GM23338 (cell line): ENCODE results near the gene GBE1. TPM values are rescaled to one million over a fixed set of nuclear protein-coding genes. Genes with fewer than 3 reads are reported as not detected.

Experiments used
- ATAC-seq: fragments of 200-7000 bp; cut with Tn5 transposase; 3 replicates; pipeline ENCODE4 v1.9.1; 2020
- DNase-seq: peaks from one replicate; pipeline ENCODE4 v3.0.0-alpha.2; 2015; ENCODE audit warnings: low spot score
- H2AFZ ChIP-seq: fragments of 200-600 bp; sonication (generic); 2 replicates; pipeline ENCODE4 v1.8.0; 2016; ENCODE audit warnings: antibody characterized with exemption, mild to moderate bottlenecking, moderate library complexity
- H3F3A ChIP-seq: fragments of 200-600 bp; sonication (generic); replicated peaks from 2 replicates; pipeline ENCODE4 v1.8.0; 2017; ENCODE audit warnings: antibody characterized with exemption, mixed run types, low read depth
- H3K27ac ChIP-seq: fragments of 200-600 bp; sonication (generic); 2 replicates; pipeline ENCODE4 v1.6.1; 2016; ENCODE audit warnings: low read depth
- H3K27me3 ChIP-seq: fragments of 200-600 bp; sonication (generic); 2 replicates; pipeline ENCODE4 v1.8.0; 2016; ENCODE audit warnings: mild to moderate bottlenecking, mixed run types, moderate library complexity; ENCODE audit not compliant: insufficient read depth
- H3K36me3 ChIP-seq: fragments of 200-600 bp; sonication (generic); 2 replicates; pipeline ENCODE4 v1.8.0; 2016; ENCODE audit warnings: mild to moderate bottlenecking; ENCODE audit not compliant: insufficient read depth
- H3K4me1 ChIP-seq: fragments of 200-600 bp; sonication (generic); 2 replicates; pipeline ENCODE4 v1.8.0; 2016; ENCODE audit warnings: mild to moderate bottlenecking, moderate library complexity; ENCODE audit not compliant: insufficient read depth
- H3K4me2 ChIP-seq: fragments of 200-600 bp; sonication (generic); 2 replicates; pipeline ENCODE4 v1.7.1; 2017; ENCODE audit warnings: mixed run types
- H3K4me3 ChIP-seq: fragments of 200-600 bp; sonication (generic); 2 replicates; pipeline ENCODE4 v1.6.1; 2016; ENCODE audit warnings: mixed run types
- H3K79me2 ChIP-seq: fragments of 200-600 bp; sonication (generic); replicated peaks from 2 replicates; pipeline ENCODE4 v1.8.0; 2017; ENCODE audit warnings: mild to moderate bottlenecking; ENCODE audit not compliant: insufficient read depth
- H3K9me2 ChIP-seq: fragments of 200-600 bp; sonication (generic); 2 replicates; pipeline ENCODE4 v1.8.0; 2017; ENCODE audit not compliant: insufficient read depth
- H4K20me1 ChIP-seq: fragments of 200-600 bp; sonication (generic); replicated peaks from 2 replicates; pipeline ENCODE4 v1.8.0; 2017; ENCODE audit warnings: mild to moderate bottlenecking; ENCODE audit not compliant: insufficient read depth
- H3K27ac Mint-ChIP-seq: 2 replicates; pipeline ENCODE4 v1.8.0; 2020; ENCODE audit warnings: inconsistent platforms, mild to moderate bottlenecking, moderate library complexity, mixed read lengths
- H3K27me3 Mint-ChIP-seq: 3 replicates; pipeline ENCODE4 v1.8.0; 2022; ENCODE audit warnings: low read depth, mild to moderate bottlenecking, moderate library complexity, mixed read lengths, inconsistent platforms; ENCODE audit not compliant: insufficient read depth, poor library complexity
- H3K36me3 Mint-ChIP-seq: 3 replicates; pipeline ENCODE4 v1.8.0; 2021; ENCODE audit warnings: low read depth, mild to moderate bottlenecking, inconsistent platforms, moderate library complexity, mixed read lengths
- H3K4me1 Mint-ChIP-seq: 3 replicates; pipeline ENCODE4 v1.8.0; 2020; ENCODE audit warnings: mild to moderate bottlenecking, inconsistent platforms, mixed read lengths
- H3K4me3 Mint-ChIP-seq: 3 replicates; pipeline ENCODE4 v1.8.0; 2021; ENCODE audit warnings: moderate library complexity, mild to moderate bottlenecking, inconsistent platforms, mixed read lengths
- H3K9me3 Mint-ChIP-seq: 3 replicates; pipeline ENCODE4 v1.8.0; 2020; ENCODE audit warnings: moderate library complexity, mild to moderate bottlenecking, inconsistent platforms, mixed read lengths
- CREB1 ChIP-seq: fragments of 250-450 bp; sonication (Bioruptor Pico); IDR thresholded peaks from 2 replicates; pipeline ENCODE4 v1.5.0; 2020; ENCODE audit warnings: low read depth, mild to moderate bottlenecking, moderate library complexity
- EZH2 ChIP-seq: fragments of 200-600 bp; sonication (generic); IDR thresholded peaks from one replicate; pipeline ENCODE4 v1.8.0; 2017; ENCODE audit warnings: antibody characterized with exemption, mild to moderate bottlenecking, low read depth; ENCODE audit not compliant: unreplicated experiment
- EZH2phosphoT487 ChIP-seq: fragments of 200-600 bp; sonication (generic); IDR thresholded peaks from one replicate; pipeline ENCODE4 v1.8.1; 2018; ENCODE audit warnings: antibody characterized with exemption; ENCODE audit not compliant: unreplicated experiment
- JUNB ChIP-seq: IDR thresholded peaks from one replicate; pipeline ENCODE4 v1.6.1; 2016; ENCODE audit warnings: antibody characterized with exemption; ENCODE audit not compliant: unreplicated experiment
- NANOG ChIP-seq: IDR thresholded peaks from 2 replicates; pipeline ENCODE4 v1.6.1; 2016; ENCODE audit warnings: antibody characterized with exemption, borderline replicate concordance
- POLR2AphosphoS5 ChIP-seq: IDR thresholded peaks from 2 replicates; pipeline ENCODE4 v1.6.1; 2016; ENCODE audit warnings: antibody characterized with exemption, low read depth
- STAT1 ChIP-seq: IDR thresholded peaks from one replicate; pipeline ENCODE4 v1.6.1; 2016; ENCODE audit warnings: antibody characterized with exemption; ENCODE audit not compliant: unreplicated experiment
- ZNF114 ChIP-seq: fragments of 250-450 bp; sonication (Bioruptor Pico); IDR thresholded peaks from 2 replicates; pipeline ENCODE4 v1.5.0; 2020; ENCODE audit warnings: mild to moderate bottlenecking, moderate library complexity
- ZNF331 ChIP-seq: fragments of 250-450 bp; sonication (Bioruptor Pico); IDR thresholded peaks from 2 replicates; pipeline ENCODE4 v1.5.0; 2020; ENCODE audit warnings: low read depth, mild to moderate bottlenecking, moderate library complexity
- polyA plus RNA-seq: library from polyadenylated mRNA; unstranded; fragments of >200 nt; fragmentation: Nextera tagmentation; extraction: Ambion mirVana; gene quantifications from 2 replicates; pipeline ENCODE4 v1.2.1, GENCODE V29; 2016
- total RNA-seq: library from RNA; depleted of rRNA; stranded (reverse); fragments of >200 nt; shearing (Covaris generic); gene quantifications from 2 replicates; pipeline ENCODE4 v1.2.3, GENCODE V29; 2014
- TF ChIP-seq, protein P1 (sequence below): IDR thresholded peaks from one replicate; pipeline ENCODE4 v1.6.1; 2018; ENCODE audit warnings: antibody characterized with exemption; ENCODE audit not compliant: unreplicated experiment
- TF ChIP-seq, protein P2 (sequence below), 2 experiments: fragments of 200-600 bp in 1 of 2; sonication (generic) in 1 of 2; conservative IDR thresholded peaks; 2 replicates each; pipeline versions ENCODE4 v1.5.1 to v1.6.1; 2016 to 2017; ENCODE audit warnings: antibody characterized with exemption in 2 of 2, low read depth in 2 of 2, mild to moderate bottlenecking in 2 of 2, moderate library complexity in 1 of 2
- TF ChIP-seq, protein P3 (sequence below): fragments of 250-450 bp; sonication (Bioruptor Pico); IDR thresholded peaks from 2 replicates; pipeline ENCODE4 v1.5.0; 2020; ENCODE audit warnings: mild to moderate bottlenecking, moderate library complexity
- TF ChIP-seq, protein P4 (sequence below): IDR thresholded peaks from 2 replicates; pipeline ENCODE4 v1.6.1; 2016; ENCODE audit warnings: antibody characterized with exemption

The GBE1 gene
- total and polyA plus RNA-seq, 2 experiments from 2014 or later, result 6.4 to 12.2 TPM

DNA sequence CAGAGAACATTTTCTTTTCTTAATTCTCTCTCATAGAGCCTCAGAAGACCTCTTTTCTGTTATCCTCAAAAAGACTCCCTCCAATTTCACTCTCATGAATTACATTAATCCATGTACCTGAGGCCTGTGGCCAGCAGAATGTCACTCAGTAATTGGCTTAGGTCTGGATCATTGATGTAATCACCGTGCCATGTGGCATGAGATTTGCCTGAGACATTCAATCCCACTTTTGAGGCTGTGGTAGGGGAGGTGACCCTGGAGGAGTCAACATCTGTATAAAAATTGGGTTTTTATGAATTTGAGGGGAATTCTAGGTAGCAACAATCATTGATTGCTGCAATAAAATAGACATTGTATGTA lies 295.3 kb downstream of the GBE1 start:
- ATAC-seq, result no peak
- Histone ChIP-seq H3K36me3 (no peaks in the 10 kb centered on the region), H3K4me2 (no peak overlapping the region), H3K27ac (no peak overlapping the region), H4K20me1 (no peaks in the 10 kb centered on the region), H3K9me2 (no peaks in the 10 kb centered on the region), H3F3A (no peaks in the 10 kb centered on the region), H3K79me2 (no peaks in the 10 kb centered on the region), H3K4me1 (peaks cover 7% of the 10 kb centered on the region; the same call in 1 of the 2 replicates), H3K27me3 (no peaks in the 10 kb centered on the region), H2AFZ (no peak overlapping the region; the same call in 1 of the 2 replicates), H3K4me3 (no peak overlapping the region)
- peak overlapping the region; percentile 31; the same call in 1 of the 2 replicates for H3K27ac Mint-ChIP-seq
- H3K4me3 Mint-ChIP-seq, result no peak overlapping the region
- H3K4me1 Mint-ChIP-seq, result peaks cover 13% of the 10 kb centered on the region
- no peaks in the 10 kb centered on the region for H3K36me3 Mint-ChIP-seq
- no peaks in the 10 kb centered on the region for H3K9me3 Mint-ChIP-seq
- H3K27me3 Mint-ChIP-seq, result no peaks in the 10 kb centered on the region
- TF ChIP-seq STAT1 (no peak), POLR2AphosphoS5 (no peak), ZNF114 (CRISPR knock-in tag) (no peak), CREB1 (CRISPR knock-in tag) (no peak), NANOG (no peak), ZNF331 (CRISPR knock-in tag) (no peak), JUNB (no peak), EZH2 (no peak), EZH2phosphoT487 (no peak)
- TF ChIP-seq, protein P1, sequence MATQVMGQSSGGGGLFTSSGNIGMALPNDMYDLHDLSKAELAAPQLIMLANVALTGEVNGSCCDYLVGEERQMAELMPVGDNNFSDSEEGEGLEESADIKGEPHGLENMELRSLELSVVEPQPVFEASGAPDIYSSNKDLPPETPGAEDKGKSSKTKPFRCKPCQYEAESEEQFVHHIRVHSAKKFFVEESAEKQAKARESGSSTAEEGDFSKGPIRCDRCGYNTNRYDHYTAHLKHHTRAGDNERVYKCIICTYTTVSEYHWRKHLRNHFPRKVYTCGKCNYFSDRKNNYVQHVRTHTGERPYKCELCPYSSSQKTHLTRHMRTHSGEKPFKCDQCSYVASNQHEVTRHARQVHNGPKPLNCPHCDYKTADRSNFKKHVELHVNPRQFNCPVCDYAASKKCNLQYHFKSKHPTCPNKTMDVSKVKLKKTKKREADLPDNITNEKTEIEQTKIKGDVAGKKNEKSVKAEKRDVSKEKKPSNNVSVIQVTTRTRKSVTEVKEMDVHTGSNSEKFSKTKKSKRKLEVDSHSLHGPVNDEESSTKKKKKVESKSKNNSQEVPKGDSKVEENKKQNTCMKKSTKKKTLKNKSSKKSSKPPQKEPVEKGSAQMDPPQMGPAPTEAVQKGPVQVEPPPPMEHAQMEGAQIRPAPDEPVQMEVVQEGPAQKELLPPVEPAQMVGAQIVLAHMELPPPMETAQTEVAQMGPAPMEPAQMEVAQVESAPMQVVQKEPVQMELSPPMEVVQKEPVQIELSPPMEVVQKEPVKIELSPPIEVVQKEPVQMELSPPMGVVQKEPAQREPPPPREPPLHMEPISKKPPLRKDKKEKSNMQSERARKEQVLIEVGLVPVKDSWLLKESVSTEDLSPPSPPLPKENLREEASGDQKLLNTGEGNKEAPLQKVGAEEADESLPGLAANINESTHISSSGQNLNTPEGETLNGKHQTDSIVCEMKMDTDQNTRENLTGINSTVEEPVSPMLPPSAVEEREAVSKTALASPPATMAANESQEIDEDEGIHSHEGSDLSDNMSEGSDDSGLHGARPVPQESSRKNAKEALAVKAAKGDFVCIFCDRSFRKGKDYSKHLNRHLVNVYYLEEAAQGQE, result no peak
- TF ChIP-seq, protein P2, sequence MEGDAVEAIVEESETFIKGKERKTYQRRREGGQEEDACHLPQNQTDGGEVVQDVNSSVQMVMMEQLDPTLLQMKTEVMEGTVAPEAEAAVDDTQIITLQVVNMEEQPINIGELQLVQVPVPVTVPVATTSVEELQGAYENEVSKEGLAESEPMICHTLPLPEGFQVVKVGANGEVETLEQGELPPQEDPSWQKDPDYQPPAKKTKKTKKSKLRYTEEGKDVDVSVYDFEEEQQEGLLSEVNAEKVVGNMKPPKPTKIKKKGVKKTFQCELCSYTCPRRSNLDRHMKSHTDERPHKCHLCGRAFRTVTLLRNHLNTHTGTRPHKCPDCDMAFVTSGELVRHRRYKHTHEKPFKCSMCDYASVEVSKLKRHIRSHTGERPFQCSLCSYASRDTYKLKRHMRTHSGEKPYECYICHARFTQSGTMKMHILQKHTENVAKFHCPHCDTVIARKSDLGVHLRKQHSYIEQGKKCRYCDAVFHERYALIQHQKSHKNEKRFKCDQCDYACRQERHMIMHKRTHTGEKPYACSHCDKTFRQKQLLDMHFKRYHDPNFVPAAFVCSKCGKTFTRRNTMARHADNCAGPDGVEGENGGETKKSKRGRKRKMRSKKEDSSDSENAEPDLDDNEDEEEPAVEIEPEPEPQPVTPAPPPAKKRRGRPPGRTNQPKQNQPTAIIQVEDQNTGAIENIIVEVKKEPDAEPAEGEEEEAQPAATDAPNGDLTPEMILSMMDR (conservative IDR thresholded peaks at IDR 0.05; ENCODE audit: low read depth in 2 of 2), result no peak
- TF ChIP-seq, protein P3, sequence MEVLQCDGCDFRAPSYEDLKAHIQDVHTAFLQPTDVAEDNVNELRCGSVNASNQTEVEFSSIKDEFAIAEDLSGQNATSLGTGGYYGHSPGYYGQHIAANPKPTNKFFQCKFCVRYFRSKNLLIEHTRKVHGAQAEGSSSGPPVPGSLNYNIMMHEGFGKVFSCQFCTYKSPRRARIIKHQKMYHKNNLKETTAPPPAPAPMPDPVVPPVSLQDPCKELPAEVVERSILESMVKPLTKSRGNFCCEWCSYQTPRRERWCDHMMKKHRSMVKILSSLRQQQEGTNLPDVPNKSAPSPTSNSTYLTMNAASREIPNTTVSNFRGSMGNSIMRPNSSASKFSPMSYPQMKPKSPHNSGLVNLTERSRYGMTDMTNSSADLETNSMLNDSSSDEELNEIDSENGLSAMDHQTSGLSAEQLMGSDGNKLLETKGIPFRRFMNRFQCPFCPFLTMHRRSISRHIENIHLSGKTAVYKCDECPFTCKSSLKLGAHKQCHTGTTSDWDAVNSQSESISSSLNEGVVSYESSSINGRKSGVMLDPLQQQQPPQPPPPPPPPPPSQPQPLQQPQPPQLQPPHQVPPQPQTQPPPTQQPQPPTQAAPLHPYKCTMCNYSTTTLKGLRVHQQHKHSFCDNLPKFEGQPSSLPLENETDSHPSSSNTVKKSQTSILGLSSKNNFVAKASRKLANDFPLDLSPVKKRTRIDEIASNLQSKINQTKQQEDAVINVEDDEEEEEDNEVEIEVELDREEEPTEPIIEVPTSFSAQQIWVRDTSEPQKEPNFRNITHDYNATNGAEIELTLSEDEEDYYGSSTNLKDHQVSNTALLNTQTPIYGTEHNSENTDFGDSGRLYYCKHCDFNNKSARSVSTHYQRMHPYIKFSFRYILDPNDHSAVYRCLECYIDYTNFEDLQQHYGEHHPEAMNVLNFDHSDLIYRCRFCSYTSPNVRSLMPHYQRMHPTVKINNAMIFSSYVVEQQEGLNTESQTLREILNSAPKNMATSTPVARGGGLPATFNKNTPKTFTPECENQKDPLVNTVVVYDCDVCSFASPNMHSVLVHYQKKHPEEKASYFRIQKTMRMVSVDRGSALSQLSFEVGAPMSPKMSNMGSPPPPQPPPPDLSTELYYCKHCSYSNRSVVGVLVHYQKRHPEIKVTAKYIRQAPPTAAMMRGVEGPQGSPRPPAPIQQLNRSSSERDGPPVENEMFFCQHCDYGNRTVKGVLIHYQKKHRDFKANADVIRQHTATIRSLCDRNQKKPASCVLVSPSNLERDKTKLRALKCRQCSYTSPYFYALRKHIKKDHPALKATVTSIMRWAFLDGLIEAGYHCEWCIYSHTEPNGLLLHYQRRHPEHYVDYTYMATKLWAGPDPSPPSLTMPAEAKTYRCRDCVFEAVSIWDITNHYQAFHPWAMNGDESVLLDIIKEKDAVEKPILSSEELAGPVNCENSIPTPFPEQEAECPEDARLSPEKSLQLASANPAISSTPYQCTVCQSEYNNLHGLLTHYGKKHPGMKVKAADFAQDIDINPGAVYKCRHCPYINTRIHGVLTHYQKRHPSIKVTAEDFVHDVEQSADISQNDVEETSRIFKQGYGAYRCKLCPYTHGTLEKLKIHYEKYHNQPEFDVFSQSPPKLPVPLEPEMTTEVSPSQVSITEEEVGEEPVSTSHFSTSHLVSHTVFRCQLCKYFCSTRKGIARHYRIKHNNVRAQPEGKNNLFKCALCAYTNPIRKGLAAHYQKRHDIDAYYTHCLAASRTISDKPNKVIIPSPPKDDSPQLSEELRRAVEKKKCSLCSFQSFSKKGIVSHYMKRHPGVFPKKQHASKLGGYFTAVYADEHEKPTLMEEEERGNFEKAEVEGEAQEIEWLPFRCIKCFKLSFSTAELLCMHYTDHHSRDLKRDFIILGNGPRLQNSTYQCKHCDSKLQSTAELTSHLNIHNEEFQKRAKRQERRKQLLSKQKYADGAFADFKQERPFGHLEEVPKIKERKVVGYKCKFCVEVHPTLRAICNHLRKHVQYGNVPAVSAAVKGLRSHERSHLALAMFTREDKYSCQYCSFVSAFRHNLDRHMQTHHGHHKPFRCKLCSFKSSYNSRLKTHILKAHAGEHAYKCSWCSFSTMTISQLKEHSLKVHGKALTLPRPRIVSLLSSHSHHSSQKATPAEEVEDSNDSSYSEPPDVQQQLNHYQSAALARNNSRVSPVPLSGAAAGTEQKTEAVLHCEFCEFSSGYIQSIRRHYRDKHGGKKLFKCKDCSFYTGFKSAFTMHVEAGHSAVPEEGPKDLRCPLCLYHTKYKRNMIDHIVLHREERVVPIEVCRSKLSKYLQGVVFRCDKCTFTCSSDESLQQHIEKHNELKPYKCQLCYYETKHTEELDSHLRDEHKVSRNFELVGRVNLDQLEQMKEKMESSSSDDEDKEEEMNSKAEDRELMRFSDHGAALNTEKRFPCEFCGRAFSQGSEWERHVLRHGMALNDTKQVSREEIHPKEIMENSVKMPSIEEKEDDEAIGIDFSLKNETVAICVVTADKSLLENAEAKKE, result no peak
- TF ChIP-seq, protein P4, sequence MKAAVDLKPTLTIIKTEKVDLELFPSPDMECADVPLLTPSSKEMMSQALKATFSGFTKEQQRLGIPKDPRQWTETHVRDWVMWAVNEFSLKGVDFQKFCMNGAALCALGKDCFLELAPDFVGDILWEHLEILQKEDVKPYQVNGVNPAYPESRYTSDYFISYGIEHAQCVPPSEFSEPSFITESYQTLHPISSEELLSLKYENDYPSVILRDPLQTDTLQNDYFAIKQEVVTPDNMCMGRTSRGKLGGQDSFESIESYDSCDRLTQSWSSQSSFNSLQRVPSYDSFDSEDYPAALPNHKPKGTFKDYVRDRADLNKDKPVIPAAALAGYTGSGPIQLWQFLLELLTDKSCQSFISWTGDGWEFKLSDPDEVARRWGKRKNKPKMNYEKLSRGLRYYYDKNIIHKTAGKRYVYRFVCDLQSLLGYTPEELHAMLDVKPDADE, result no peak
- no peak for DNase-seq
